Pancreas (tissue), 10 donors: ENCODE measurements around the gene PRKCH. TPM values are rescaled to one million over a fixed set of nuclear protein-coding genes. Genes with fewer than 3 reads are reported as not detected.

Experiments
- ATAC-seq, 4 donors: fragments of 200-7000 bp; cut with Tn5 transposase; one replicate each; pipeline versions ENCODE4 v1.8.0 to v1.9.1; 2020; ENCODE audit warnings: mild to moderate bottlenecking in 4 of 4, moderate library complexity in 4 of 4
- DNase-seq, 6 donors: peaks; one replicate each; pipeline ENCODE4 v3.0.0-alpha.2; 2020
- FAIRE-seq: peaks from 2 replicates; lab custom pipeline; 2012; peaks lifted over from hg19 to GRCh38; lab: Jason Lieb, UNC
- H3K27ac ChIP-seq, 4 donors: fragments of 200-600 bp; sonication (generic); 1 replicate in 3 of 4; 2 replicates in 1 of 4; pipeline versions ENCODE4 v1.5.0 to v1.8.0; 2020
- H3K27me3 ChIP-seq, 4 donors: fragments of 200-600 bp; one replicate each; pipeline ENCODE4 v1.8.0; 2021
- H3K36me3 ChIP-seq, 3 donors: fragments of 200-600 bp; sonication (generic) in 1 of 3; one replicate each; pipeline versions ENCODE4 v1.5.0 to v1.8.0; 2020 to 2021
- H3K4me1 ChIP-seq, 3 donors: fragments of 200-600 bp; one replicate each; pipeline ENCODE4 v1.8.0; 2021
- H3K4me3 ChIP-seq, 4 donors: fragments of 200-600 bp; sonication (generic) in 2 of 4; one replicate each; pipeline versions ENCODE4 v1.5.0 to v1.8.0; 2020 to 2021
- H3K9me3 ChIP-seq, 4 donors: fragments of 200-600 bp; one replicate each; pipeline ENCODE4 v1.8.0; 2021
- CTCF ChIP-seq, 4 donors: fragments of 200-600 bp; sonication (generic) in 3 of 4; IDR thresholded peaks; one replicate each; pipeline versions ENCODE4 v1.5.0 to v1.8.0; 2021; ENCODE audit warnings: antibody characterized with exemption in 4 of 4
- WGBS, 2 donors: extraction: QIAGEN DNeasy Blood & Tissue Kit; methylation state at CpG; one replicate each; pipeline ENCODE4 v1.1.7; 2013; 5-methylcytosine and 5-hydroxymethylcytosine counted together
- intact Hi-C, 3 donors: fragments of 100-400 bp; cut with DNase I; formaldehyde crosslinking; loops; one replicate each; pipeline versions ENCODE4 v1.11.1 to v1.14.2; 2022
- polyA plus RNA-seq, 2 donors: library from polyadenylated mRNA; stranded (reverse); fragments of 200-250 nt; gene quantifications; one replicate each; pipeline ENCODE4 v1.2.3, GENCODE V29; 2013
- total RNA-seq, 6 donors: library from RNA; stranded (reverse); fragmentation: NEBNext Ultra II Directional in 4 of 6; extraction: Animal tissue kit (Norgen Biotek cat#: 25700) in 4 of 6; gene quantifications; one replicate each; pipeline versions ENCODE4 v1.2.1 to v1.2.4, GENCODE V29; 2021 to 2023
- donor health status: healthy with polysubstance abuse.
- donor health status: DM: no; HTN: no; CAD: no; lungs with moderate emphysema.
- donor health status: DM: no; HTN: no; CAD: no.
- donor health status: control.
- donor health status: control.
- donor health status: Bipolar disorder and iron deficiency.
- donor health status: DM: yes; HTN: yes; CAD: no.
- donor health status: DM: no; HTN: no; CAD: no.
- donor health status: DM: no; HTN: no; CAD: no.
- donor health status: DM: yes; HTN: yes; CAD: no.

The PRKCH gene
- total and polyA plus RNA-seq, 8 donors: 3.6 to 16.9 (median 8.9) TPM

GRCh38 chr14:61491876-61492434 is 170.6 kb downstream of the PRKCH start:
- Histone ChIP-seq H3K4me3 (no peak overlapping the region), H3K27me3 (no peaks in the 10 kb centered on the region), H3K4me1 (peaks cover 2 to 39% (median 20%) of the 10 kb centered on the region in 3 donors), H3K9me3 (no peaks in the 10 kb centered on the region), H3K27ac (peak overlapping the region in 2 of 4 donors; percentile 49 to 70), H3K36me3 (no peaks in the 10 kb centered on the region)
- no peak for TF ChIP-seq CTCF (IDR thresholded peaks at IDR 0.05)
- no peak for FAIRE-seq
- WGBS, 2 donors: 73% methylated on average over 5 of the region's 5 CpGs
- intact Hi-C loops: no loop called here
- DNase-seq: no peak
- peak in 2 of 4 donors; percentile 29 to 32 for ATAC-seq

GRCh38 chr14:61492474-61492873 is 171.1 kb downstream of the PRKCH start:
- no peak for DNase-seq
- no peak for ATAC-seq
- Histone ChIP-seq H3K4me1 (peaks cover 2 to 39% (median 18%) of the 10 kb centered on the region in 3 donors), H3K4me3 (no peak overlapping the region), H3K9me3 (no peaks in the 10 kb centered on the region), H3K36me3 (no peaks in the 10 kb centered on the region), H3K27me3 (no peaks in the 10 kb centered on the region), H3K27ac (peak overlapping the region in 2 of 4 donors; percentile 49 to 70)
- intact Hi-C loops: no loop called here
- 90 to 93% methylated on average over 3 of the region's 3 CpGs for WGBS, 2 donors
- no peak for FAIRE-seq
- TF ChIP-seq CTCF (IDR thresholded peaks at IDR 0.05): no peak

- WGBS, 2 donors: 53 to 56% methylated on average over 3 of the region's 3 CpGs
- intact Hi-C loops: no loop called here
- FAIRE-seq: no peak
- no peak for DNase-seq
- no peaks in the 10 kb centered on the region for H3K9me3 ChIP-seq
- peak overlapping the region in 1 of 4 donors; percentile 49 for H3K27ac ChIP-seq
- no peaks in the 10 kb centered on the region for H3K27me3 ChIP-seq
- no peaks in the 10 kb centered on the region for H3K36me3 ChIP-seq
- ATAC-seq: no peak
- TF ChIP-seq CTCF (IDR thresholded peaks at IDR 0.05): no peak
- H3K4me1 ChIP-seq: peaks cover 2 to 37% (median 19%) of the 10 kb centered on the region in 3 donors
- no peak overlapping the region for H3K4me3 ChIP-seq
Observed at GRCh38 chr14:61493239-61493638, 171.9 kb downstream of the PRKCH start.

GRCh38 chr14:61494018-61494417 is 172.6 kb downstream of the PRKCH start:
- ATAC-seq (no peak), DNase-seq (no peak), FAIRE-seq (no peak)
- no peaks in the 10 kb centered on the region for H3K27me3 ChIP-seq
- H3K4me1 ChIP-seq: peaks cover 5 to 40% (median 25%) of the 10 kb centered on the region in 3 donors
- H3K36me3 ChIP-seq: no peaks in the 10 kb centered on the region
- no peak for TF ChIP-seq CTCF (IDR thresholded peaks at IDR 0.05)
- 84 to 91% methylated on average over 1 of the region's 1 CpG for WGBS, 2 donors
- intact Hi-C loops: no loop called here
- no peak overlapping the region for H3K4me3 ChIP-seq
- no peaks in the 10 kb centered on the region for H3K9me3 ChIP-seq
- H3K27ac ChIP-seq: no peak overlapping the region

GRCh38 chr14:61495809-61496208 is 174.4 kb downstream of the PRKCH start:
- FAIRE-seq (no peak), ATAC-seq (no peak), DNase-seq (no peak)
- H3K9me3 ChIP-seq: no peaks in the 10 kb centered on the region
- H3K4me3 ChIP-seq: no peak overlapping the region
- TF ChIP-seq CTCF (IDR thresholded peaks at IDR 0.05): no peak
- peaks cover 8 to 37% (median 28%) of the 10 kb centered on the region in 3 donors for H3K4me1 ChIP-seq
- intact Hi-C loops: no loop called here
- no peak overlapping the region for H3K27ac ChIP-seq
- 99% methylated on average over 5 of the region's 5 CpGs for WGBS, 2 donors
- no peaks in the 10 kb centered on the region for H3K27me3 ChIP-seq
- no peaks in the 10 kb centered on the region for H3K36me3 ChIP-seq
